GM19035 (cell line): Measurements from ENCODE around the gene ERN1.

Source experiments
- ATAC-seq: cut with Tn5 transposase; IDR thresholded peaks from one replicate; pipeline ENCODE4 v1.9.1; 2021; ENCODE audit not compliant: unreplicated experiment

Gene ERN1

GRCh38 chr17:63991611-63992010 is 138.3 kb downstream of the ERN1 start:
- no peak for ATAC-seq

- ATAC-seq: no peak
Measured at GRCh38 chr17:63989622-63990345, 140.2 kb downstream of the ERN1 start.
